ENCODE data around the gene FRMD3.
A peak's percentile ranks its signal among the peaks of the same experiment; 100 is the strongest.

GRCh38 chr9:83544002-83544698 lies 5.9 kb upstream of the FRMD3 start:
- TF ChIP-seq, protein P1, sequence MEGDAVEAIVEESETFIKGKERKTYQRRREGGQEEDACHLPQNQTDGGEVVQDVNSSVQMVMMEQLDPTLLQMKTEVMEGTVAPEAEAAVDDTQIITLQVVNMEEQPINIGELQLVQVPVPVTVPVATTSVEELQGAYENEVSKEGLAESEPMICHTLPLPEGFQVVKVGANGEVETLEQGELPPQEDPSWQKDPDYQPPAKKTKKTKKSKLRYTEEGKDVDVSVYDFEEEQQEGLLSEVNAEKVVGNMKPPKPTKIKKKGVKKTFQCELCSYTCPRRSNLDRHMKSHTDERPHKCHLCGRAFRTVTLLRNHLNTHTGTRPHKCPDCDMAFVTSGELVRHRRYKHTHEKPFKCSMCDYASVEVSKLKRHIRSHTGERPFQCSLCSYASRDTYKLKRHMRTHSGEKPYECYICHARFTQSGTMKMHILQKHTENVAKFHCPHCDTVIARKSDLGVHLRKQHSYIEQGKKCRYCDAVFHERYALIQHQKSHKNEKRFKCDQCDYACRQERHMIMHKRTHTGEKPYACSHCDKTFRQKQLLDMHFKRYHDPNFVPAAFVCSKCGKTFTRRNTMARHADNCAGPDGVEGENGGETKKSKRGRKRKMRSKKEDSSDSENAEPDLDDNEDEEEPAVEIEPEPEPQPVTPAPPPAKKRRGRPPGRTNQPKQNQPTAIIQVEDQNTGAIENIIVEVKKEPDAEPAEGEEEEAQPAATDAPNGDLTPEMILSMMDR (IDR thresholded peaks at IDR 0.05; ENCODE audit: low read depth, low read length, missing input control): peak; percentile 77
- no peak for TF ChIP-seq JUND (IDR thresholded peaks at IDR 0.05)
- TF ChIP-seq, protein P2, sequence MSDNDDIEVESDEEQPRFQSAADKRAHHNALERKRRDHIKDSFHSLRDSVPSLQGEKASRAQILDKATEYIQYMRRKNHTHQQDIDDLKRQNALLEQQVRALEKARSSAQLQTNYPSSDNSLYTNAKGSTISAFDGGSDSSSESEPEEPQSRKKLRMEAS (IDR thresholded peaks at IDR 0.05): no peak
- no peak for TF ChIP-seq TAF1 (conservative IDR thresholded peaks at IDR 0.05)
- TF ChIP-seq SP1 (IDR thresholded peaks at IDR 0.05): no peak
- TF ChIP-seq REST (IDR thresholded peaks at IDR 0.05): no peak
- TF ChIP-seq GABPA (IDR thresholded peaks at IDR 0.05 in 1 of 2, conservative IDR thresholded peaks at IDR 0.05 in 1 of 2): no peak
- TF ChIP-seq, protein P3, sequence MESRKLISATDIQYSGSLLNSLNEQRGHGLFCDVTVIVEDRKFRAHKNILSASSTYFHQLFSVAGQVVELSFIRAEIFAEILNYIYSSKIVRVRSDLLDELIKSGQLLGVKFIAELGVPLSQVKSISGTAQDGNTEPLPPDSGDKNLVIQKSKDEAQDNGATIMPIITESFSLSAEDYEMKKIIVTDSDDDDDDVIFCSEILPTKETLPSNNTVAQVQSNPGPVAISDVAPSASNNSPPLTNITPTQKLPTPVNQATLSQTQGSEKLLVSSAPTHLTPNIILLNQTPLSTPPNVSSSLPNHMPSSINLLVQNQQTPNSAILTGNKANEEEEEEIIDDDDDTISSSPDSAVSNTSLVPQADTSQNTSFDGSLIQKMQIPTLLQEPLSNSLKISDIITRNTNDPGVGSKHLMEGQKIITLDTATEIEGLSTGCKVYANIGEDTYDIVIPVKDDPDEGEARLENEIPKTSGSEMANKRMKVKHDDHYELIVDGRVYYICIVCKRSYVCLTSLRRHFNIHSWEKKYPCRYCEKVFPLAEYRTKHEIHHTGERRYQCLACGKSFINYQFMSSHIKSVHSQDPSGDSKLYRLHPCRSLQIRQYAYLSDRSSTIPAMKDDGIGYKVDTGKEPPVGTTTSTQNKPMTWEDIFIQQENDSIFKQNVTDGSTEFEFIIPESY (IDR thresholded peaks at IDR 0.05): no peak
- TF ChIP-seq RAD21 (IDR thresholded peaks at IDR 0.05): peak; percentile 92 to 96
- no peak for TF ChIP-seq NR2F2 (IDR thresholded peaks at IDR 0.05)
